ENCODE measurements around the gene ADGRF5.

ADGRF5 gene

DNA sequence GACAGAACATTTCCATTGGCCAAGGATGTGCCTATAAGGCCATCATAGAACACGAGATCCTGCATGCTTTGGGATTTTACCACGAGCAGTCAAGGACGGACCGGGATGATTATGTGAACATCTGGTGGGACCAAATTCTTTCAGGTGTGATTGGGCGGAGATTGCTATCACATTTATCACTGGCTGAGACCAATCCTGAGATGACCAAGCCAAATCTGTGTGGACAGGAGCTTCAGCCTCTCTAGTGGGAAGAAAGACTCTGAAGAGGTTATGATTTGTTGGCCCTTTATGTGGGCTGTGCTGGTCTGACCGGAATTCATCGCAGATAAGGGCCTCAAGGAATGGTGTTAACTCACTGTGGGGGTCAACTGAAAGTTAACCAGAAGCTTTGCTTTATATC lies 102.2 kb downstream of the ADGRF5 start:
- Histone ChIP-seq H3K9me3 (ENCODE audit: low read length) (no peaks in the 10 kb centered on the region), H3K27ac (ENCODE audit: low read depth, low read length, poor library complexity, severe bottlenecking) (no peak overlapping the region), H3K9me2 (ENCODE audit: low read depth, low read length) (no peaks in the 10 kb centered on the region), H4K20me1 (ENCODE audit: insufficient read depth, low read length) (no peaks in the 10 kb centered on the region), H3F3A (ENCODE audit: insufficient read depth, low read length) (no peaks in the 10 kb centered on the region), H2AFZ (ENCODE audit: low read length) (no peak overlapping the region), H3K4me1 (ENCODE audit: insufficient read depth, low read length, severe bottlenecking) (no peaks in the 10 kb centered on the region), H3K9ac (ENCODE audit: low read length) (no peak overlapping the region), H3K36me3 (ENCODE audit: insufficient read depth, low read length) (no peaks in the 10 kb centered on the region), H3K27me3 (ENCODE audit: insufficient read depth, low read length) (no peaks in the 10 kb centered on the region), H3K79me2 (ENCODE audit: insufficient read depth, low read length) (no peaks in the 10 kb centered on the region), H3K4me3 (ENCODE audit: low read depth, low read length, poor library complexity, severe bottlenecking) (no peak overlapping the region), H3K4me2 (ENCODE audit: low read length) (no peak overlapping the region)
- TF ChIP-seq, protein P1, sequence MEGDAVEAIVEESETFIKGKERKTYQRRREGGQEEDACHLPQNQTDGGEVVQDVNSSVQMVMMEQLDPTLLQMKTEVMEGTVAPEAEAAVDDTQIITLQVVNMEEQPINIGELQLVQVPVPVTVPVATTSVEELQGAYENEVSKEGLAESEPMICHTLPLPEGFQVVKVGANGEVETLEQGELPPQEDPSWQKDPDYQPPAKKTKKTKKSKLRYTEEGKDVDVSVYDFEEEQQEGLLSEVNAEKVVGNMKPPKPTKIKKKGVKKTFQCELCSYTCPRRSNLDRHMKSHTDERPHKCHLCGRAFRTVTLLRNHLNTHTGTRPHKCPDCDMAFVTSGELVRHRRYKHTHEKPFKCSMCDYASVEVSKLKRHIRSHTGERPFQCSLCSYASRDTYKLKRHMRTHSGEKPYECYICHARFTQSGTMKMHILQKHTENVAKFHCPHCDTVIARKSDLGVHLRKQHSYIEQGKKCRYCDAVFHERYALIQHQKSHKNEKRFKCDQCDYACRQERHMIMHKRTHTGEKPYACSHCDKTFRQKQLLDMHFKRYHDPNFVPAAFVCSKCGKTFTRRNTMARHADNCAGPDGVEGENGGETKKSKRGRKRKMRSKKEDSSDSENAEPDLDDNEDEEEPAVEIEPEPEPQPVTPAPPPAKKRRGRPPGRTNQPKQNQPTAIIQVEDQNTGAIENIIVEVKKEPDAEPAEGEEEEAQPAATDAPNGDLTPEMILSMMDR (IDR thresholded peaks at IDR 0.05; ENCODE audit: low read length): no peak
- no peak for TF ChIP-seq EZH2 (IDR thresholded peaks at IDR 0.05; ENCODE audit: borderline replicate concordance, low read length)

DNA sequence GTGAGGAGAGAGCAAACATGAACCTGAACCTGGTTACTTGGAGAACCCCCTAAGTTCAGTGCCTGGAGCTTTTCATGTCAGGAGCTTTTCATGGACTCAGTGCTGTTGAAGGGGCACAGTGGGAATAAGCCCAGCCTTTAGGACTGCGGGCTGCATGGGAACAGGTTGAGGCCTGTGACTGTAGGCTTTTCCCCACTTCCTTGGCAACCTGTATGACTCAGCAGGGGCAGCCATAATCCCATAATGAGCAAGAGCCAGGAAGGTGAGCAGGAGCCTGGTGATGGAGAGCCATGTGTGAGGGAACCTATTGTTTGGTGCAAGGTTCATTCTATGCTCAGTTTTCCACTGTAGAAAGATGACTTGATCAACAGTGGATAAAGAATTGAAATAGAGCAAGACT lies 105.1 kb downstream of the ADGRF5 start:
- H3K4me2 ChIP-seq (ENCODE audit: low read length): no peak overlapping the region
- H3F3A ChIP-seq (ENCODE audit: insufficient read depth, low read length): no peaks in the 10 kb centered on the region
- no peak overlapping the region for H2AFZ ChIP-seq (ENCODE audit: low read length)
- TF ChIP-seq EZH2 (IDR thresholded peaks at IDR 0.05; ENCODE audit: borderline replicate concordance, low read length): no peak
- TF ChIP-seq, protein P1 (IDR thresholded peaks at IDR 0.05; ENCODE audit: low read length): no peak
- H4K20me1 ChIP-seq (ENCODE audit: insufficient read depth, low read length): no peaks in the 10 kb centered on the region
- H3K27me3 ChIP-seq (ENCODE audit: insufficient read depth, low read length): no peaks in the 10 kb centered on the region
- no peak overlapping the region for H3K9ac ChIP-seq (ENCODE audit: low read length)
- no peak overlapping the region for H3K27ac ChIP-seq (ENCODE audit: low read depth, low read length, poor library complexity, severe bottlenecking)
- H3K36me3 ChIP-seq (ENCODE audit: insufficient read depth, low read length): no peaks in the 10 kb centered on the region
- H3K9me3 ChIP-seq (ENCODE audit: low read length): no peaks in the 10 kb centered on the region
- H3K4me1 ChIP-seq (ENCODE audit: insufficient read depth, low read length, severe bottlenecking): no peaks in the 10 kb centered on the region
- H3K4me3 ChIP-seq (ENCODE audit: low read depth, low read length, poor library complexity, severe bottlenecking): no peak overlapping the region
- no peaks in the 10 kb centered on the region for H3K79me2 ChIP-seq (ENCODE audit: insufficient read depth, low read length)
- no peaks in the 10 kb centered on the region for H3K9me2 ChIP-seq (ENCODE audit: low read depth, low read length)

DNA sequence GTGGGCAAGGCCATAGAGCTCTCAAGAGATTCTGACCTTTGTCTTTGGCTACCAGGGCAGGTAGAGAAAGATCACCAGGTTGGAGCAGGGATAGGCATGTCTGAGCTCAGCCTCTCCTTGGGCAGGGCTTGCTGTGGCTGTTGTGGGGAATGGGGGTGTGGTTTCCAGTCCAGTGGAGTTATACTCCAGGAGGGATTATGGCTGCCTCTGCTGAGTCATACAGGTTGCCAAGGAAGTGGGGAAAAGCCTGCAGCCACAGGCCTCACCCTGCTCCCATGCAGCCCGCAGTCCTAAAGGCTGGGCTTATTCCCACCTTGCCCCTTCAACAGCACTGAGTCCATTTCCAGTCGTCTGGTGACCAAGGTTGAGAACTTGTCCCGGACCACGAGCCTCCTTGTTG lies 106.6 kb downstream of the ADGRF5 start:
- Histone ChIP-seq H3K27ac (ENCODE audit: low read depth, low read length, poor library complexity, severe bottlenecking) (no peak overlapping the region), H3K9me2 (ENCODE audit: low read depth, low read length) (no peaks in the 10 kb centered on the region), H4K20me1 (ENCODE audit: insufficient read depth, low read length) (no peaks in the 10 kb centered on the region), H2AFZ (ENCODE audit: low read length) (no peak overlapping the region), H3K27me3 (ENCODE audit: insufficient read depth, low read length) (no peaks in the 10 kb centered on the region), H3K79me2 (ENCODE audit: insufficient read depth, low read length) (no peaks in the 10 kb centered on the region), H3K4me2 (ENCODE audit: low read length) (no peak overlapping the region), H3K9me3 (ENCODE audit: low read length) (no peaks in the 10 kb centered on the region), H3K36me3 (ENCODE audit: insufficient read depth, low read length) (no peaks in the 10 kb centered on the region), H3K4me1 (ENCODE audit: insufficient read depth, low read length, severe bottlenecking) (no peaks in the 10 kb centered on the region), H3F3A (ENCODE audit: insufficient read depth, low read length) (no peaks in the 10 kb centered on the region), H3K4me3 (ENCODE audit: low read depth, low read length, poor library complexity, severe bottlenecking) (no peak overlapping the region), H3K9ac (ENCODE audit: low read length) (no peak overlapping the region)
- TF ChIP-seq, protein P1 (IDR thresholded peaks at IDR 0.05; ENCODE audit: low read length): no peak
- no peak for TF ChIP-seq EZH2 (IDR thresholded peaks at IDR 0.05; ENCODE audit: borderline replicate concordance, low read length)
